ENCODE measurements around the gene FGFR2.

FGFR2 gene

DNA sequence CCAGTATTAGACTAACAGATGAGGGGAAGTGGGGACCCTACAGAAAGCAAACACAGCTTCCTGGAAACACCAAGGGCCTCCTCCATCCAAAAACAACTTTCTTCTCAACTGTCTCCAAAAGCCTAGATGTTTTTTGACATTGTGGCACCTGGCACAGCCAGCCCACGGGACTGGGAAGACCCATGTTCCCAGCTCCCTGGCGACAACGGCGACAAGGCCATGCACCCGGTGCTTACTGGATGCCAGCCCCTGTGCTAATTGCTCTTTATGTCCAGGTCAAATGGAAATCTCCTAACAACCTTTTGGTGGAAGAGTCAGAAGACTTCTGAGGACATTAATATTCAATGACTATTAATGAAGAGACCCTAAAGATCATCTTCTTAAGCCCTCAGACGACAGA is 7.1 kb downstream of the FGFR2 start:
- peaks cover 76% of the 10 kb centered on the region for H3K36me3 Mint-ChIP-seq (ENCODE audit: low read depth)

DNA sequence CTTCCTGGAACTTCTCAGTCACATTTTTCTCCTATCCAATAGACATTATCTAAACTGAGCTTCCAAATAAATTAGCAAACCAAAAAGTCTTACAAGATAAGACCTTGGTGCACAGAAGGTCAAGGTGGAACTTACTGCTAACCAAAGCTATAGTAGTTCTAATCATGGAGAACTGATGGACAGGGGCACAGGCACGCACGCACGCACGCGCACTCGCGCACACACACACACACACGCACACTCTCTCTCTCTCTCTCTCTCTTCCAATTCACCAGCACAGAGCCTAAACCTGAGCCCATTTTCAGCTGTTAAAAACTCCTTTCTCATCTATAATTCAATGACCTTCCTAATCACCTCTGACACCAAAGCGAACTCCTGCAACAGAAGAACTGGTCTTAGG is 7.5 kb downstream of the FGFR2 start:
- H3K36me3 Mint-ChIP-seq (ENCODE audit: low read depth), result peaks cover 80% of the 10 kb centered on the region
- H3K4me1 Mint-ChIP-seq, result peaks cover 57% of the 10 kb centered on the region
- peaks cover 20% of the 10 kb centered on the region for H3K27me3 Mint-ChIP-seq (ENCODE audit: low read depth, poor library complexity)
- TF ChIP-seq, protein P1, sequence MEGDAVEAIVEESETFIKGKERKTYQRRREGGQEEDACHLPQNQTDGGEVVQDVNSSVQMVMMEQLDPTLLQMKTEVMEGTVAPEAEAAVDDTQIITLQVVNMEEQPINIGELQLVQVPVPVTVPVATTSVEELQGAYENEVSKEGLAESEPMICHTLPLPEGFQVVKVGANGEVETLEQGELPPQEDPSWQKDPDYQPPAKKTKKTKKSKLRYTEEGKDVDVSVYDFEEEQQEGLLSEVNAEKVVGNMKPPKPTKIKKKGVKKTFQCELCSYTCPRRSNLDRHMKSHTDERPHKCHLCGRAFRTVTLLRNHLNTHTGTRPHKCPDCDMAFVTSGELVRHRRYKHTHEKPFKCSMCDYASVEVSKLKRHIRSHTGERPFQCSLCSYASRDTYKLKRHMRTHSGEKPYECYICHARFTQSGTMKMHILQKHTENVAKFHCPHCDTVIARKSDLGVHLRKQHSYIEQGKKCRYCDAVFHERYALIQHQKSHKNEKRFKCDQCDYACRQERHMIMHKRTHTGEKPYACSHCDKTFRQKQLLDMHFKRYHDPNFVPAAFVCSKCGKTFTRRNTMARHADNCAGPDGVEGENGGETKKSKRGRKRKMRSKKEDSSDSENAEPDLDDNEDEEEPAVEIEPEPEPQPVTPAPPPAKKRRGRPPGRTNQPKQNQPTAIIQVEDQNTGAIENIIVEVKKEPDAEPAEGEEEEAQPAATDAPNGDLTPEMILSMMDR (IDR thresholded peaks at IDR 0.05), result no peak
- no peak overlapping the region for H3K27ac Mint-ChIP-seq
- H3K9me3 Mint-ChIP-seq, result peaks cover 36% of the 10 kb centered on the region
- H3K4me3 Mint-ChIP-seq, result no peak overlapping the region
- DNase-seq, result no peak

More for the DNA sequence above, 7.1 kb downstream of the FGFR2 start:
- H3K4me1 Mint-ChIP-seq, result peaks cover 61% of the 10 kb centered on the region
- H3K27me3 Mint-ChIP-seq (ENCODE audit: low read depth, poor library complexity), result peaks cover 20% of the 10 kb centered on the region
- H3K4me3 Mint-ChIP-seq, result no peak overlapping the region
- TF ChIP-seq, protein P1 (IDR thresholded peaks at IDR 0.05), result no peak
- no peak for DNase-seq
- no peak overlapping the region for H3K27ac Mint-ChIP-seq
- H3K9me3 Mint-ChIP-seq, result peaks cover 32% of the 10 kb centered on the region

DNA sequence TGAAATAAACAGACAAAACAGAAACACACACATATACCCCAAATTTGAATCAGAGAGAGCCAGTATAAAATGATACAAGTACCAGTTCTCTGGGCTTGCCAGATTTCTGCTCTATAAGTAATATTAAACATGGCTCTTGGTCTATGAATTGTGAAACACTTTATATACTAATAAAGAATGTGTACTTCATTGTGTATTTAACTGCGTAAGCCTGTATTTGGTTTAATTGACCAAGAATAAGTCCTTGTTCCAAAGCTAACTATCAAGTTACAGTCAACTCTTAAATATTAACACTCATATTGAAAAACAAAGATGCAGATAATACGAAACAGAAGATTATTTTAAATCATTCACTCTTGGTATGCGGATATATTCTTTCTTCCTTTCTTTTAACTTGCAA is 8.7 kb downstream of the FGFR2 start:
- Mint-ChIP-seq H3K4me1 (peaks cover 45% of the 10 kb centered on the region), H3K9me3 (peaks cover 37% of the 10 kb centered on the region), H3K4me3 (no peak overlapping the region), H3K36me3 (ENCODE audit: low read depth) (peaks cover 90% of the 10 kb centered on the region), H3K27me3 (ENCODE audit: low read depth, poor library complexity) (peaks cover 20% of the 10 kb centered on the region), H3K27ac (no peak overlapping the region)
- DNase-seq, result no peak
- TF ChIP-seq, protein P1 (IDR thresholded peaks at IDR 0.05), result no peak

DNA sequence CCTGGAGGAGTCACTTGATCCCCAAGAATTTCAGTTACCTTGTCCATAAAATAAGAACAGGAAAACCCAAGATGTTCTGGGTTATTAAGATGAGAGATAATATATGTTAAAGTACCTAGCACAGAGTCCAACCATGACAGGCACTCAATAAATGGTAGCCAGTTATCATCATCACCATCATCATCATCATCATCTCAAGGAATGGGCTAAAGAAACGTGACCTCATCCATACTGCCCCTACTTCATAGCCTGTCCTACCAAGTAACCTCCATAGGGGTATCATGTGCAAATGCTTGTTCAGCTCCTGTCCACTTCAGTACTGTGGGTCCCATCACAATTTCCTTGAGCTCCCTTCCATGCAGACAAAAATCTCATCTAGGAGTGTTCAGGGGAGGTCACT is 14.4 kb downstream of the FGFR2 start:
- TF ChIP-seq, protein P1 (IDR thresholded peaks at IDR 0.05), result no peak
- Mint-ChIP-seq H3K9me3 (peaks cover 36% of the 10 kb centered on the region), H3K4me1 (peaks cover 35% of the 10 kb centered on the region), H3K27ac (no peak overlapping the region), H3K4me3 (no peak overlapping the region), H3K27me3 (ENCODE audit: low read depth, poor library complexity) (peaks cover 7% of the 10 kb centered on the region), H3K36me3 (ENCODE audit: low read depth) (peaks cover 57% of the 10 kb centered on the region)
- no peak for DNase-seq

DNA sequence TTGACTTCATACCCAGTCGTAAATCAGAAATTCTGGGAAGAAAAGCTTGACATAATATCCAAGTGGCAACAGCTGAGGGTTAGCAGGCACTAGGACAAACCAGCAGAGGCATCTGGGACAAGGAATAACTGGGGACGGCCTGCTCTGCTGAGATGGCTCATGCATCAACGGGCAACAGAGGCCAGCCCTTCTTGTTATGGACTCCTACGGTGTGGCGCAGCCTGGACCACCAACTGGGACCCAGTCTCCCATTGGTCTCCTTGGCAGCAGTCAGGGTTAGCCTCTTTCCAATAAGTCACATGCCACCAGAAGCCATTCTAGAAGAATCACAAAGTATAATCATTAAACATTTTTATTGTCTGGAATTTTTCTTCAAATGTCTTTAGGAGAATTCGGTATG is 15.0 kb downstream of the FGFR2 start:
- TF ChIP-seq, protein P1 (IDR thresholded peaks at IDR 0.05), result no peak
- Mint-ChIP-seq H3K27me3 (ENCODE audit: low read depth, poor library complexity) (peaks cover 9% of the 10 kb centered on the region), H3K9me3 (peaks cover 30% of the 10 kb centered on the region), H3K27ac (no peak overlapping the region), H3K36me3 (ENCODE audit: low read depth) (peaks cover 51% of the 10 kb centered on the region), H3K4me1 (peaks cover 41% of the 10 kb centered on the region), H3K4me3 (no peak overlapping the region)
- DNase-seq, result no peak

DNA sequence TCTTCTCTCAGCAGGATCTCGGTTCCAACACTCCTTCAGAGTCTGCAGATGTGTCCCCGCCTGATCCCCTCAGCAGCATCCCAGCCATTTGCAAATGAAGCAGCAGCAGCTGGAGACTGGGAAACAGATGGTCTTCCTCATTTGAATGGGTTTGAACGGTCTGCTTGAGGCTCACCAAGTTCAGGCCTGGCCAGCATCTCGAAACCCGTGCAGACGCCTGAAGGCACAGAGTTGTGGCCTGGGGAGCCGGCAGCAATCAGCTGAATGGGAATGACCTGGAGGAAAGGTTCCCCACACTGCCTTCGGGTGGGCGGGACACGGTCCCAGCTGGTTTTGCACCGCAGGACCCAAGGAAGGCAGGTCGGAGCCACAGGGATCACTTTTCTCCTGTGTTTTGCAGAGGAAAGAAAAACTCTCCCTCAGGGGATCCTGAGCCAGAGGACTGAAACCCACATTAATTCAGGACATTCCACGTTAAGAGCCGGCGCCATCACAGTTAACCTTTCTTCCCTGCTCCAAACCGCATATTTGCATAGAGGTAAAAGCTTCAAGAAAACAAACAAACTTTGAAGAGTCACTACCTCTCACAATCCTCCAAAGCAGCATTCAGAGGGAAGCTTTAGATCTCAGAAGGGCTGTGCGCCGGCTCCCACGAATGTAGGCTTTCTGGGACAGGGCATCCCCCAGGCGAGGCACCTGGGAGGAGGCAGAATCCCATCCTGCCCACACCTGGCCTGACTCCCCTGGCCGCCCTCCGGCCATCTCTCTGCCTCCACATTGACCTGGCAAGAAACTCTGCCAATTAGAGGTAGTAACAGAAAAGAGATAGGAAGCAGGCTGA is 17.7 kb downstream of the FGFR2 start:
- H3K27me3 Mint-ChIP-seq (ENCODE audit: low read depth, poor library complexity), result peaks cover 12% of the 10 kb centered on the region
- peaks cover 61% of the 10 kb centered on the region for H3K4me1 Mint-ChIP-seq
- peak overlapping the region; percentile 79 for H3K27ac Mint-ChIP-seq
- peaks cover 23% of the 10 kb centered on the region for H3K36me3 Mint-ChIP-seq (ENCODE audit: low read depth)
- peak overlapping the region; percentile 52 for H3K4me3 Mint-ChIP-seq
- DNase-seq, result no peak
- TF ChIP-seq, protein P1 (IDR thresholded peaks at IDR 0.05), result no peak
- H3K9me3 Mint-ChIP-seq, result peaks cover 4% of the 10 kb centered on the region

All from nephron progenitor cell (in vitro differentiated cells).